IMR-90 (cell line): ENCODE results near the gene RMC1. TPM values are rescaled to one million over a fixed set of nuclear protein-coding genes. Genes with fewer than 3 reads are reported as not detected.

Experiments
- ATAC-seq: fragments of 200-7000 bp; cut with Tn5 transposase; 2 replicates; pipeline ENCODE4 v1.9.1; 2020; ENCODE audit warnings: low read depth, mild to moderate bottlenecking, moderate library complexity
- BruUV-seq: library from RNA; stranded (reverse); fragments of 400-500 nt; replicated peaks from 2 replicates; lab custom pipeline; 2021; lab: Mats Ljungman, UMichigan
- CTCF ChIA-PET: fragments of 300-600 bp; formaldehyde crosslinking; extraction: SDS; loops from one replicate; lab custom pipeline; 2021; ENCODE audit warnings: antibody characterized with exemption; lab: Yijun Ruan, JAX
- POLR2A ChIA-PET: fragments of 300-600 bp; sonication (Branson Sonifier 250); formaldehyde crosslinking; loops from one replicate; lab custom pipeline; 2022; ENCODE audit warnings: antibody characterized with exemption; ENCODE audit not compliant: unreplicated experiment; lab: Charles Lee
- DNase-seq: peaks from one replicate; pipeline ENCODE4 v3.0.0; 2013
- H2AFZ ChIP-seq: replicated peaks from 2 replicates; pipeline ENCODE3; 2013; ENCODE audit warnings: low read length, mild to moderate bottlenecking; ENCODE audit not compliant: poor library complexity
- H2AK5ac ChIP-seq: 2 replicates; pipeline ENCODE4 v1.6.1; 2013; ENCODE audit warnings: low read depth, low read length, inconsistent platforms
- H2AK9ac ChIP-seq: replicated peaks from 2 replicates; pipeline ENCODE3; 2013; ENCODE audit warnings: mild to moderate bottlenecking, low read depth, low read length, moderate library complexity; ENCODE audit not compliant: poor library complexity
- H2BK120ac ChIP-seq: 2 replicates; pipeline ENCODE4 v1.6.1; 2013; ENCODE audit warnings: low read depth, low read length, inconsistent platforms
- H2BK15ac ChIP-seq: 3 replicates; pipeline ENCODE4 v1.6.1; 2013; ENCODE audit warnings: low read depth, low read length, inconsistent platforms
- H2BK20ac ChIP-seq: 2 replicates; pipeline ENCODE4 v1.6.1; 2013; ENCODE audit warnings: low read depth, mild to moderate bottlenecking, inconsistent platforms, low read length, moderate library complexity
- H2BK5ac ChIP-seq: 2 replicates; pipeline ENCODE4 v1.6.1; 2013; ENCODE audit warnings: mild to moderate bottlenecking, low read depth, low read length, inconsistent platforms; ENCODE audit not compliant: poor library complexity, severe bottlenecking
- H3K14ac ChIP-seq: replicated peaks from 2 replicates; pipeline ENCODE4 v1.6.1; 2013; ENCODE audit warnings: low read depth, low read length, inconsistent platforms
- H3K18ac ChIP-seq: 2 replicates; pipeline ENCODE4 v1.6.1; 2013; ENCODE audit warnings: low read depth, low read length, control low read depth
- H3K23ac ChIP-seq: 2 replicates; pipeline ENCODE4 v1.6.1; 2013; ENCODE audit warnings: low read depth, low read length, inconsistent platforms
- H3K27ac ChIP-seq: 2 replicates; pipeline ENCODE4 v1.5.1; 2013; ENCODE audit warnings: mild to moderate bottlenecking, control low read depth, low read length; ENCODE audit not compliant: insufficient read depth
- H3K27me3 ChIP-seq: 2 replicates; pipeline ENCODE4 v1.6.1; 2013; ENCODE audit warnings: low read length; ENCODE audit not compliant: control insufficient read depth, insufficient read depth
- H3K36me3 ChIP-seq: 2 replicates; pipeline ENCODE4 v1.6.1; 2013; ENCODE audit warnings: low read length, mixed read lengths; ENCODE audit not compliant: control insufficient read depth, insufficient read depth
- H3K4ac ChIP-seq: 2 replicates; pipeline ENCODE4 v1.6.1; 2013; ENCODE audit warnings: low read depth, low read length, inconsistent platforms
- H3K4me1 ChIP-seq: 2 replicates; pipeline ENCODE4 v1.6.1; 2013; ENCODE audit warnings: low read length, mixed read lengths; ENCODE audit not compliant: control insufficient read depth, insufficient read depth
- H3K4me2 ChIP-seq: 2 replicates; pipeline ENCODE4 v1.6.1; 2013; ENCODE audit warnings: low read depth, mild to moderate bottlenecking, control low read depth, low read length, moderate library complexity
- H3K4me3 ChIP-seq: 2 replicates; pipeline ENCODE4 v1.5.1; 2013; ENCODE audit warnings: low read depth, mild to moderate bottlenecking, control low read depth, low read length, moderate library complexity; ENCODE audit not compliant: insufficient read depth
- H3K56ac ChIP-seq: 2 replicates; pipeline ENCODE4 v1.6.1; 2013; ENCODE audit warnings: low read length, inconsistent platforms; ENCODE audit not compliant: insufficient read depth; ENCODE audit errors: extremely low read depth
- H3K79me1 ChIP-seq, 2 experiments: 2 replicates each; pipeline ENCODE4 v1.6.1; 2013; ENCODE audit warnings: low read length in 2 of 2, inconsistent platforms in 1 of 2, low read depth in 1 of 2
- H3K9ac ChIP-seq: 2 replicates; pipeline ENCODE4 v1.6.1; 2013; ENCODE audit warnings: low read depth, low read length, control low read depth
- H3K9me1 ChIP-seq: 2 replicates; pipeline ENCODE4 v1.6.1; 2013; ENCODE audit warnings: low read length, inconsistent platforms; ENCODE audit not compliant: insufficient read depth
- H3K9me3 ChIP-seq: 2 replicates; pipeline ENCODE4 v1.6.1; 2013; ENCODE audit warnings: low read length; ENCODE audit not compliant: control insufficient read depth, insufficient read depth
- H4K20me1 ChIP-seq: 2 replicates; pipeline ENCODE4 v1.6.1; 2013; ENCODE audit warnings: low read length, inconsistent platforms; ENCODE audit not compliant: insufficient read depth
- H4K5ac ChIP-seq: 2 replicates; pipeline ENCODE4 v1.6.1; 2013; ENCODE audit warnings: mild to moderate bottlenecking, low read depth, low read length, control low read depth
- H4K8ac ChIP-seq, 2 experiments: 2 replicates each; pipeline ENCODE4 v1.6.1; 2013; ENCODE audit warnings: low read depth in 2 of 2, low read length in 2 of 2, control low read depth in 1 of 2, inconsistent platforms in 1 of 2
- H4K91ac ChIP-seq: 2 replicates; pipeline ENCODE4 v1.6.1; 2013; ENCODE audit warnings: low read depth, low read length, inconsistent platforms; ENCODE audit not compliant: insufficient read depth
- BHLHE40 ChIP-seq: fragments of 150-350 bp; IDR thresholded peaks from 2 replicates; pipeline ENCODE4 v1.6.1; 2016; ENCODE audit warnings: mild to moderate bottlenecking, low read depth, low read length
- CEBPB ChIP-seq: IDR thresholded peaks from 2 replicates; pipeline ENCODE4 v1.6.1; 2012; ENCODE audit warnings: low read depth, low read length, improper control_type of control experiment
- CHD1 ChIP-seq: IDR thresholded peaks from 2 replicates; pipeline ENCODE4 v1.6.1; 2012; ENCODE audit warnings: low read depth, low read length, improper control_type of control experiment
- FOS ChIP-seq: fragments of 150-350 bp; IDR thresholded peaks from 2 replicates; pipeline ENCODE4 v1.6.1; 2016; ENCODE audit warnings: low read depth, low read length
- MAFK ChIP-seq: IDR thresholded peaks from 2 replicates; pipeline ENCODE4 v1.6.1; 2012; ENCODE audit warnings: low read depth, low read length, improper control_type of control experiment
- MAZ ChIP-seq: IDR thresholded peaks from 2 replicates; pipeline ENCODE4 v1.6.1; 2012; ENCODE audit warnings: low read depth, mild to moderate bottlenecking, low read length, improper control_type of control experiment, moderate library complexity, borderline replicate concordance
- MXI1 ChIP-seq: IDR thresholded peaks from 2 replicates; pipeline ENCODE4 v1.6.1; 2012; ENCODE audit warnings: low read depth, mild to moderate bottlenecking, low read length, moderate library complexity, borderline replicate concordance
- NFE2L2 ChIP-seq: fragments of 150-350 bp; IDR thresholded peaks from 2 replicates; pipeline ENCODE4 v1.6.1; 2016; ENCODE audit warnings: low read depth, mild to moderate bottlenecking, low read length
- POLR2A ChIP-seq: IDR thresholded peaks from 2 replicates; pipeline ENCODE4 v1.6.1; 2012; ENCODE audit warnings: mild to moderate bottlenecking, low read depth, low read length
- RAD21 ChIP-seq: IDR thresholded peaks from 2 replicates; pipeline ENCODE4 v1.6.1; 2012; ENCODE audit warnings: low read length, improper control_type of control experiment
- RCOR1 ChIP-seq: IDR thresholded peaks from 2 replicates; pipeline ENCODE4 v1.6.1; 2012; ENCODE audit warnings: mild to moderate bottlenecking, low read length, improper control_type of control experiment; ENCODE audit not compliant: insufficient replicate concordance
- RFX5 ChIP-seq: IDR thresholded peaks from 2 replicates; pipeline ENCODE4 v1.8.0; 2012; ENCODE audit warnings: low read depth, mild to moderate bottlenecking, low read length, moderate library complexity
- SMC3 ChIP-seq: fragments of 150-350 bp; IDR thresholded peaks from 2 replicates; pipeline ENCODE4 v1.6.1; 2016; ENCODE audit warnings: low read depth, mild to moderate bottlenecking, antibody characterized with exemption, low read length, moderate library complexity
- WGBS, 2 experiments: methylation state at CpG; one replicate each; pipeline versions ENCODE4 v1.1.5 to v1.1.7; 2013; ENCODE audit warnings: missing lambda C conversion rate in 2 of 2; ENCODE audit not compliant: insufficient read length in 1 of 2; ENCODE audit errors: extremely low coverage in 2 of 2; 5-methylcytosine and 5-hydroxymethylcytosine counted together
- dilution Hi-C: fragments of 300-500 bp; cut with HindIII; formaldehyde crosslinking; loops from one replicate; pipeline ENCODE4 v1.14.3; 2018; ENCODE audit warnings: low sequenced_read_pairs; ENCODE audit not compliant: unreplicated experiment
- in situ Hi-C: fragments of 300-500 bp; cut with MboI; formaldehyde crosslinking; loops from 3 replicates; pipeline ENCODE4 v1.14.3; 2019; ENCODE audit warnings: low sequenced_read_pairs, inconsistent platforms, mixed read lengths
- intact Hi-C: fragments of 100-400 bp; cut with micrococcal nuclease; formaldehyde crosslinking; loops from 2 replicates; pipeline ENCODE4 v1.10.0; 2022
- polyA plus RNA-seq, 3 experiments: library from polyadenylated mRNA; depleted of rRNA; stranded (reverse); fragments of >200 nt; gene quantifications; 2 replicates each; pipeline ENCODE4 v1.2.3, GENCODE V29; 2012; ENCODE audit warnings: low replicate concordance in 1 of 3
- total RNA-seq: library from RNA; depleted of rRNA; stranded (reverse); fragments of >200 nt; gene quantifications from 2 replicates; pipeline ENCODE4 v1.2.3, GENCODE V29; 2012
- TF ChIP-seq, protein P1 (sequence below): fragments of 150-350 bp; IDR thresholded peaks from 2 replicates; pipeline ENCODE4 v1.6.1; 2017; ENCODE audit warnings: mild to moderate bottlenecking, antibody characterized with exemption, low read length, low read depth
- TF ChIP-seq, protein P2 (sequence below): fragments of 150-350 bp; IDR thresholded peaks from 2 replicates; pipeline ENCODE4 v1.6.1; 2016; ENCODE audit warnings: low read depth, mild to moderate bottlenecking, low read length, moderate library complexity, borderline replicate concordance
- TF ChIP-seq, protein P3 (sequence below): conservative IDR thresholded peaks from 2 replicates; pipeline ENCODE4 v1.5.1; 2012; ENCODE audit warnings: mild to moderate bottlenecking, low read depth, low read length, improper control_type of control experiment

The RMC1 gene
- total and polyA plus RNA-seq, 2 of the 4 experiments (the other 2 are of a cell fraction), result 14.2 to 18.0 TPM

DNA sequence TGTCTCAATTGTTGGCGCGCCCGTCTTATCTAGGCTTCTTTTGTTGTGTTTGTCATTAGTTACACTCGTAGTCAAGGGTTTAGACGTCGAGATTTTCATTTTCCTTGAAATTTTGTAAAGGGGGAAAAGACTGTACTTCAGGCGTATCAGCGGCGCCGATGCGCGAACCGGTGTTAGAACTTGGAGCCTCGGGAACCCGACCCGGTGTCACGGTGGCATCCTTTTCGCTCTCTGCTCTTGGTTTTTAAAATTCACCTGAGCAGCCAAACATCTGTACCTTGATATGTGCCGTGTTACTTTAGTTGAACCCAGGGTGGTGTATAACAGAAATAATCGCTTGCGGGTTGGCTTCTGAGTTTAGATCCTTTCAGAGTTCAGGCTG lies 643 bp downstream of the RMC1 start:
- no peak for TF ChIP-seq MAFK
- TF ChIP-seq MXI1, result no peak
- TF ChIP-seq POLR2A, result no peak
- TF ChIP-seq, protein P1, sequence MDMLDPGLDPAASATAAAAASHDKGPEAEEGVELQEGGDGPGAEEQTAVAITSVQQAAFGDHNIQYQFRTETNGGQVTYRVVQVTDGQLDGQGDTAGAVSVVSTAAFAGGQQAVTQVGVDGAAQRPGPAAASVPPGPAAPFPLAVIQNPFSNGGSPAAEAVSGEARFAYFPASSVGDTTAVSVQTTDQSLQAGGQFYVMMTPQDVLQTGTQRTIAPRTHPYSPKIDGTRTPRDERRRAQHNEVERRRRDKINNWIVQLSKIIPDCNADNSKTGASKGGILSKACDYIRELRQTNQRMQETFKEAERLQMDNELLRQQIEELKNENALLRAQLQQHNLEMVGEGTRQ, result no peak
- TF ChIP-seq RFX5, result no peak
- TF ChIP-seq CEBPB, result no peak
- TF ChIP-seq, protein P2, sequence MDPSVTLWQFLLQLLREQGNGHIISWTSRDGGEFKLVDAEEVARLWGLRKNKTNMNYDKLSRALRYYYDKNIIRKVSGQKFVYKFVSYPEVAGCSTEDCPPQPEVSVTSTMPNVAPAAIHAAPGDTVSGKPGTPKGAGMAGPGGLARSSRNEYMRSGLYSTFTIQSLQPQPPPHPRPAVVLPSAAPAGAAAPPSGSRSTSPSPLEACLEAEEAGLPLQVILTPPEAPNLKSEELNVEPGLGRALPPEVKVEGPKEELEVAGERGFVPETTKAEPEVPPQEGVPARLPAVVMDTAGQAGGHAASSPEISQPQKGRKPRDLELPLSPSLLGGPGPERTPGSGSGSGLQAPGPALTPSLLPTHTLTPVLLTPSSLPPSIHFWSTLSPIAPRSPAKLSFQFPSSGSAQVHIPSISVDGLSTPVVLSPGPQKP, result no peak
- TF ChIP-seq BHLHE40, result no peak
- TF ChIP-seq MAZ, result no peak
- TF ChIP-seq CHD1, result no peak
- no peak for TF ChIP-seq SMC3
- no peak for TF ChIP-seq RAD21
- no peak for TF ChIP-seq FOS
- no peak for TF ChIP-seq RCOR1
- TF ChIP-seq, protein P3, sequence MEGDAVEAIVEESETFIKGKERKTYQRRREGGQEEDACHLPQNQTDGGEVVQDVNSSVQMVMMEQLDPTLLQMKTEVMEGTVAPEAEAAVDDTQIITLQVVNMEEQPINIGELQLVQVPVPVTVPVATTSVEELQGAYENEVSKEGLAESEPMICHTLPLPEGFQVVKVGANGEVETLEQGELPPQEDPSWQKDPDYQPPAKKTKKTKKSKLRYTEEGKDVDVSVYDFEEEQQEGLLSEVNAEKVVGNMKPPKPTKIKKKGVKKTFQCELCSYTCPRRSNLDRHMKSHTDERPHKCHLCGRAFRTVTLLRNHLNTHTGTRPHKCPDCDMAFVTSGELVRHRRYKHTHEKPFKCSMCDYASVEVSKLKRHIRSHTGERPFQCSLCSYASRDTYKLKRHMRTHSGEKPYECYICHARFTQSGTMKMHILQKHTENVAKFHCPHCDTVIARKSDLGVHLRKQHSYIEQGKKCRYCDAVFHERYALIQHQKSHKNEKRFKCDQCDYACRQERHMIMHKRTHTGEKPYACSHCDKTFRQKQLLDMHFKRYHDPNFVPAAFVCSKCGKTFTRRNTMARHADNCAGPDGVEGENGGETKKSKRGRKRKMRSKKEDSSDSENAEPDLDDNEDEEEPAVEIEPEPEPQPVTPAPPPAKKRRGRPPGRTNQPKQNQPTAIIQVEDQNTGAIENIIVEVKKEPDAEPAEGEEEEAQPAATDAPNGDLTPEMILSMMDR, result no peak
- TF ChIP-seq NFE2L2, result no peak
- H3K18ac ChIP-seq, result no peak overlapping the region
- POLR2A ChIA-PET, result no interaction called here
- peak overlapping the region; percentile 99 for H3K4me2 ChIP-seq
- peak overlapping the region; percentile 73 for H3K4me3 ChIP-seq
- peaks cover 10% of the 10 kb centered on the region for H3K4me1 ChIP-seq
- peak overlapping the region; percentile 91 for H2AK9ac ChIP-seq
- H3K27me3 ChIP-seq, result no peaks in the 10 kb centered on the region
- peak overlapping the region; percentile 35 for H3K27ac ChIP-seq
- H2AFZ ChIP-seq, result peak overlapping the region; percentile 95
- H4K8ac ChIP-seq, result peak overlapping the region in 1 of 2 experiments; percentile 11; a peak in 1 of 4 replicates
- peak overlapping the region; percentile 52; the same call in 1 of the 2 replicates for H3K14ac ChIP-seq
- no peak overlapping the region for H2BK15ac ChIP-seq
- CTCF ChIA-PET, result no interaction called here
- in situ Hi-C loops (no loop called here), dilution Hi-C loops (no loop called here), intact Hi-C loops (loop anchor here (5.0 kb wide), 1 partner anchor 83 kb away; the partner anchor contains the start of gene NPC1)
- H2BK20ac ChIP-seq, result no peak overlapping the region
- no peak overlapping the region for H2BK5ac ChIP-seq
- H3K9ac ChIP-seq, result peak overlapping the region; percentile 79
- peaks cover 25 to 34% of the 10 kb centered on the region in 2 experiments for H3K79me1 ChIP-seq
- H4K91ac ChIP-seq, result no peak overlapping the region
- H4K20me1 ChIP-seq, result peaks cover 4% of the 10 kb centered on the region; the same call in 1 of the 2 replicates
- peaks cover 9% of the 10 kb centered on the region for H3K36me3 ChIP-seq
- H2BK120ac ChIP-seq, result no peak overlapping the region
- ATAC-seq, result no peak
- H3K23ac ChIP-seq, result peak overlapping the region; percentile 93
- H3K9me1 ChIP-seq, result peaks cover 11% of the 10 kb centered on the region
- no TSS peak for BruUV-seq
- peak overlapping the region; percentile 52; the same call in 1 of the 2 replicates for H3K56ac ChIP-seq
- WGBS, 2 experiments, result 5% methylated on average over 16 of the region's 21 CpGs; no CpG with 5 or more reads in 1 of the 2 experiments
- H3K9me3 ChIP-seq, result no peaks in the 10 kb centered on the region
- peak overlapping the region; percentile 30; the same call in 1 of the 2 replicates for H2AK5ac ChIP-seq
- no peak for DNase-seq
- H3K4ac ChIP-seq, result no peak overlapping the region; the same call in 1 of the 2 replicates
- H4K5ac ChIP-seq, result 0 out of 2 replicates have a peak overlapping the region, but pooled peaks have one; percentile 3
